ENCODE data around the gene RAB3B. TPM values are rescaled to one million over a fixed set of nuclear protein-coding genes. Genes with fewer than 3 reads are reported as not detected.

RAB3B gene
- polyA plus RNA-seq, 3 donors, result under 0.01 TPM; not detected in 2

DNA sequence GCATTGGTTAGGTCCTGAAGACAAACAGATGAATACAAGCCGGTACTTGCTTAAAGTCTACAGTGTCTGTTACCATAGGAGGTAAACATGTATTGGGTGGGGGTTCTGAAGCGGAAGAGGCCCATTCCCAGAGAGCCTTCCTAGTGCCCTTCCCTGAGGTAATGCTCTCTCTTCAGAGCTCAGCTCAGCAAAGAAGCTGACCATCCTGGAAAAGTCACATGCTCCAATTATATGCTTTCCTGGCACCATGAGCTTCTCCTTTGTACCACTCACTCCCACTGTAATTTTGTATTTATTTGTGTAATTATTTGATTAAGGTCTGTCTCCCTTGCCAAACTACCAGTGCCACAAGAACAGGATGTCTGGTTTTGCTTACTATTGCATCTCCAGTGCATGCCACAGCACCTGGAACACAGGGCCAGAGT is 42.0 kb downstream of the RAB3B start:
- Histone ChIP-seq H3K27me3 (ENCODE audit: control insufficient read depth in 2 of 2, insufficient read depth in 2 of 2, low read length in 2 of 2) (no peaks in the 10 kb centered on the region), H3K79me2 (ENCODE audit: insufficient read depth, low read length) (no peaks in the 10 kb centered on the region), H3K4me3 (replicated peaks in 1 of 3; ENCODE audit: low read depth in 2 of 3, low read length in 3 of 3) (no peak overlapping the region), H3K27ac (ENCODE audit: low read depth in 1 of 2, low read length in 2 of 2) (no peak overlapping the region), H3K9ac (ENCODE audit: insufficient read depth, low read length, poor library complexity, severe bottlenecking) (no peak overlapping the region), H3K36me3 (replicated peaks in 1 of 2; ENCODE audit: control insufficient read depth in 1 of 2, insufficient read depth in 2 of 2, low read length in 2 of 2) (no peaks in the 10 kb centered on the region), H4K20me1 (ENCODE audit: insufficient read depth, low read length) (no peaks in the 10 kb centered on the region), H3K9me3 (replicated peaks in 1 of 2; ENCODE audit: control insufficient read depth in 1 of 2, insufficient read depth in 1 of 2, low read length in 2 of 2) (peaks cover 0 to 10% of the 10 kb centered on the region in 2 donors), H3K4me1 (ENCODE audit: control insufficient read depth in 1 of 2, insufficient read depth in 2 of 2, low read length in 2 of 2) (no peaks in the 10 kb centered on the region), H3K4me2 (replicated peaks; ENCODE audit: extremely low read depth, low read length, poor library complexity, severe bottlenecking) (no peak overlapping the region), H2AFZ (ENCODE audit: insufficient read depth, low read depth, low read length, poor library complexity, severe bottlenecking) (no peak overlapping the region)
- Mint-ChIP-seq H3K4me3 (no peak overlapping the region), H3K36me3 (no peaks in the 10 kb centered on the region), H3K4me1 (no peaks in the 10 kb centered on the region), H3K27ac (no peak overlapping the region), H3K9me3 (peaks cover 4 to 13% (median 8%) of the 10 kb centered on the region in 7 donors), H3K27me3 (ENCODE audit: low read depth in 3 of 3) (peaks cover 4 to 16% (median 13%) of the 10 kb centered on the region in 3 donors)
- no peak for DNase-seq
- intact Hi-C loops (cut with micrococcal nuclease), result no loop called here
- TF ChIP-seq CTCF (IDR thresholded peaks at IDR 0.05), result no peak
- no CpG with 5 or more reads among the region's 2 CpGs for WGBS (ENCODE audit: insufficient coverage)

DNA sequence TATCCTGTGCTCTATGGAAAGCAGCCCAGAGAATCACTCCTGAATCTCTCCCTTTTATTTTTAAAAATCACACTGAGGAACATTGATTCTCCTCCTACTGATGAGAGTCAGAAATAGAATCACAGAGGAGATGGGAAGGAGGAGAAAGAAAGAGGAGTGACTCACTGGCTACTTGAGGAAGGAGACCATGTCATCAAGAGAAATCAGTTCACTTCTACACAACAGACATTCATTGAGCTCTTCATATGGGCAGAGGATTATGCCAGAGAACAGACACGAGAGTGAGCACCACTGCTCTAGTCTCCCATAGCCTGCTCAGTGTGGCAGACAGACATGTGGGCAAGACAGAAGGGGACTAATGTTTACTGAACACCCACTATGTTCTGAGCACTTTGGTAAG is 44.2 kb downstream of the RAB3B start:
- no peaks in the 10 kb centered on the region for H3K27me3 ChIP-seq (ENCODE audit: control insufficient read depth in 2 of 2, insufficient read depth in 2 of 2, low read length in 2 of 2)
- H4K20me1 ChIP-seq (ENCODE audit: insufficient read depth, low read length), result no peaks in the 10 kb centered on the region
- WGBS (ENCODE audit: insufficient coverage), result no CpG with 5 or more reads among the region's 1 CpG
- no peak overlapping the region for H3K27ac ChIP-seq (ENCODE audit: low read depth in 1 of 2, low read length in 2 of 2)
- Mint-ChIP-seq H3K9me3 (peaks cover 9 to 22% (median 14%) of the 10 kb centered on the region in 7 donors), H3K4me1 (no peaks in the 10 kb centered on the region), H3K36me3 (no peaks in the 10 kb centered on the region), H3K27me3 (ENCODE audit: low read depth in 3 of 3) (peaks cover 5 to 13% (median 9%) of the 10 kb centered on the region in 3 donors), H3K4me3 (no peak overlapping the region), H3K27ac (no peak overlapping the region)
- no peak overlapping the region for H3K9ac ChIP-seq (ENCODE audit: insufficient read depth, low read length, poor library complexity, severe bottlenecking)
- H3K4me3 ChIP-seq (replicated peaks in 1 of 3; ENCODE audit: low read depth in 2 of 3, low read length in 3 of 3), result no peak overlapping the region
- no peaks in the 10 kb centered on the region for H3K4me1 ChIP-seq (ENCODE audit: control insufficient read depth in 1 of 2, insufficient read depth in 2 of 2, low read length in 2 of 2)
- H3K36me3 ChIP-seq (replicated peaks in 1 of 2; ENCODE audit: control insufficient read depth in 1 of 2, insufficient read depth in 2 of 2, low read length in 2 of 2), result no peaks in the 10 kb centered on the region
- no peak overlapping the region for H2AFZ ChIP-seq (ENCODE audit: insufficient read depth, low read depth, low read length, poor library complexity, severe bottlenecking)
- intact Hi-C loops (cut with micrococcal nuclease), result no loop called here
- no peak for DNase-seq
- no peaks in the 10 kb centered on the region for H3K79me2 ChIP-seq (ENCODE audit: insufficient read depth, low read length)
- no peak overlapping the region for H3K4me2 ChIP-seq (replicated peaks; ENCODE audit: extremely low read depth, low read length, poor library complexity, severe bottlenecking)
- no peak for TF ChIP-seq CTCF (IDR thresholded peaks at IDR 0.05)
- H3K9me3 ChIP-seq (replicated peaks in 1 of 2; ENCODE audit: control insufficient read depth in 1 of 2, insufficient read depth in 1 of 2, low read length in 2 of 2), result peaks cover 0 to 13% of the 10 kb centered on the region in 2 donors

All from CD14-positive monocyte (primary cell).